Neural cell (in vitro differentiated cells): ENCODE data around the gene KRTAP10-5. TPM values are rescaled to one million over a fixed set of nuclear protein-coding genes. Genes with fewer than 3 reads are reported as not detected.

Experiments used
- H2AFZ ChIP-seq: fragments of 200-600, 300-800 bp; sonication (generic), shearing (Covaris generic); 2 replicates; pipeline ENCODE4 v1.6.0; 2014; ENCODE audit warnings: low read depth, mild to moderate bottlenecking, antibody characterized with exemption, low read length, moderate library complexity
- H3F3A ChIP-seq: fragments of 200-600 bp; shearing (Covaris generic); 2 replicates; pipeline ENCODE4 v1.6.1; 2016; ENCODE audit warnings: mild to moderate bottlenecking, moderate library complexity, mixed read lengths, antibody characterized with exemption, low read length; ENCODE audit not compliant: insufficient read depth, poor library complexity, severe bottlenecking
- H3K27ac ChIP-seq: fragments of 200-600, 300-800 bp; sonication (generic), shearing (Covaris generic); 2 replicates; pipeline ENCODE4 v1.5.1; 2014; ENCODE audit warnings: mild to moderate bottlenecking, low read length, moderate library complexity
- H3K27me3 ChIP-seq: fragments of 300-800, 200-600 bp; sonication (generic), shearing (Covaris generic); 2 replicates; pipeline ENCODE4 v1.6.0; 2014; ENCODE audit warnings: mild to moderate bottlenecking, low read depth, low read length, moderate library complexity; ENCODE audit not compliant: insufficient read depth
- H3K36me3 ChIP-seq: fragments of 300-800, 200-600 bp; sonication (generic), shearing (Covaris generic); 2 replicates; pipeline ENCODE4 v1.5.1; 2014; ENCODE audit warnings: mild to moderate bottlenecking, antibody characterized with exemption, low read length, moderate library complexity; ENCODE audit not compliant: insufficient read depth
- H3K4me2 ChIP-seq: fragments of 300-800, 200-600 bp; sonication (generic), shearing (Covaris generic); 2 replicates; pipeline ENCODE4 v1.6.0; 2014; ENCODE audit warnings: mild to moderate bottlenecking, low read length
- H3K4me3 ChIP-seq: fragments of 300-800, 200-600 bp; sonication (generic), shearing (Covaris generic); 2 replicates; pipeline ENCODE4 v1.5.1; 2014; ENCODE audit warnings: mild to moderate bottlenecking, low read length, moderate library complexity
- H3K79me2 ChIP-seq: fragments of 200-600 bp; shearing (Covaris generic); replicated peaks from 2 replicates; pipeline ENCODE4 v1.6.0; 2014; ENCODE audit warnings: mild to moderate bottlenecking, low read length, moderate library complexity; ENCODE audit not compliant: insufficient read depth
- H3K9ac ChIP-seq: fragments of 300-800, 200-600 bp; sonication (generic), shearing (Covaris generic); 2 replicates; pipeline ENCODE4 v1.6.1; 2016; ENCODE audit warnings: mild to moderate bottlenecking, low read length, mixed read lengths
- H3K9me2 ChIP-seq: fragments of 200-600 bp; shearing (Covaris generic); 2 replicates; pipeline ENCODE4 v1.6.1; 2016; ENCODE audit warnings: mild to moderate bottlenecking, low read length, mixed read lengths; ENCODE audit not compliant: insufficient read depth
- H3K9me3 ChIP-seq: fragments of 200-600, 300-800 bp; sonication (generic), shearing (Covaris generic); 2 replicates; pipeline ENCODE4 v1.6.1; 2016; ENCODE audit warnings: mild to moderate bottlenecking, mixed run types, low read length, moderate library complexity, mixed read lengths
- H4K20me1 ChIP-seq: fragments of 200-600 bp; shearing (Covaris generic); 2 replicates; pipeline ENCODE4 v1.6.1; 2016; ENCODE audit warnings: mild to moderate bottlenecking, mixed run types; ENCODE audit not compliant: insufficient read depth
- CTCF ChIP-seq: fragments of 450-650 bp; IDR thresholded peaks from 2 replicates; pipeline ENCODE4 v1.5.1; 2014; ENCODE audit warnings: antibody characterized with exemption, mild to moderate bottlenecking, moderate library complexity; ENCODE audit not compliant: poor library complexity, severe bottlenecking
- EP300 ChIP-seq: fragments of 450-650 bp; conservative IDR thresholded peaks from 2 replicates; pipeline ENCODE4 v1.6.1; 2014; ENCODE audit warnings: antibody characterized with exemption, mild to moderate bottlenecking, moderate library complexity; ENCODE audit not compliant: poor library complexity, severe bottlenecking
- EZH2 ChIP-seq: fragments of 200-600, 300-800 bp; shearing (Covaris generic), sonication (generic); IDR thresholded peaks from 2 replicates; pipeline ENCODE4 v1.6.1; 2014; ENCODE audit warnings: antibody characterized with exemption, low read length, borderline replicate concordance, mild to moderate bottlenecking; ENCODE audit not compliant: insufficient read depth, poor library complexity, severe bottlenecking
- MXI1 ChIP-seq: fragments of 450-650 bp; conservative IDR thresholded peaks from 2 replicates; pipeline ENCODE4 v1.6.1; 2014; ENCODE audit warnings: antibody characterized with exemption, mild to moderate bottlenecking; ENCODE audit not compliant: poor library complexity, severe bottlenecking
- POLR2AphosphoS5 ChIP-seq: IDR thresholded peaks from 2 replicates; pipeline ENCODE4 v1.6.1; 2012
- RAD21 ChIP-seq: fragments of 450-650 bp; conservative IDR thresholded peaks from 2 replicates; pipeline ENCODE4 v1.6.1; 2014; ENCODE audit warnings: antibody characterized with exemption, mild to moderate bottlenecking, moderate library complexity
- REST ChIP-seq: IDR thresholded peaks from 2 replicates; pipeline ENCODE4 v1.6.1; 2012; ENCODE audit warnings: borderline replicate concordance
- SMC3 ChIP-seq: fragments of 450-650 bp; conservative IDR thresholded peaks from 2 replicates; pipeline ENCODE4 v1.6.1; 2014; ENCODE audit warnings: antibody characterized with exemption, mild to moderate bottlenecking, moderate library complexity; ENCODE audit not compliant: poor library complexity
- TAF1 ChIP-seq: IDR thresholded peaks from 2 replicates; pipeline ENCODE4 v1.6.1; 2012; ENCODE audit warnings: low read depth
- polyA plus RNA-seq: library from polyadenylated mRNA; depleted of rRNA; stranded (reverse); fragments of >200 nt; gene quantifications from 2 replicates; pipeline ENCODE4 v1.2.3, GENCODE V29; 2014

KRTAP10-5 gene
- polyA plus RNA-seq, 1 donor from 2014 or later, result not detected

- H3K4me3 ChIP-seq, result no peak overlapping the region
- no peaks in the 10 kb centered on the region for H3K9me3 ChIP-seq
- H3K9ac ChIP-seq, result no peak overlapping the region
These were observed 1.9 kb downstream of the KRTAP10-5 start for GRCh38 chr21:44578371-44579055.

GRCh38 chr21:44576025-44576420, 4.4 kb downstream of the KRTAP10-5 start:
- H3K4me2 ChIP-seq, result no peak overlapping the region
- no peak overlapping the region for H3K27ac ChIP-seq
- H4K20me1 ChIP-seq, result no peaks in the 10 kb centered on the region
- H3K9me3 ChIP-seq, result peaks cover 4% of the 10 kb centered on the region
- no peaks in the 10 kb centered on the region for H3K27me3 ChIP-seq
- no peak overlapping the region for H3K4me3 ChIP-seq
- no peaks in the 10 kb centered on the region for H3K79me2 ChIP-seq
- H2AFZ ChIP-seq, result no peak overlapping the region
- H3K36me3 ChIP-seq, result no peaks in the 10 kb centered on the region
- H3F3A ChIP-seq, result no peaks in the 10 kb centered on the region
- no peaks in the 10 kb centered on the region for H3K9me2 ChIP-seq
- H3K9ac ChIP-seq, result no peak overlapping the region
- no peak for TF ChIP-seq EP300
- no peak for TF ChIP-seq RAD21
- TF ChIP-seq SMC3, result no peak
- no peak for TF ChIP-seq POLR2AphosphoS5
- TF ChIP-seq TAF1, result no peak
- no peak for TF ChIP-seq CTCF
- no peak for TF ChIP-seq EZH2

More at GRCh38 chr21:44578371-44579055, 1.9 kb downstream of the KRTAP10-5 start:
- H3K79me2 ChIP-seq, result no peaks in the 10 kb centered on the region
- no peak overlapping the region for H3K4me2 ChIP-seq
- H3K36me3 ChIP-seq, result no peaks in the 10 kb centered on the region
- no peak overlapping the region for H2AFZ ChIP-seq
- no peak overlapping the region for H3K27ac ChIP-seq
- TF ChIP-seq POLR2AphosphoS5, result no peak
- no peak for TF ChIP-seq EZH2
- TF ChIP-seq SMC3, result no peak
- TF ChIP-seq RAD21, result no peak
- no peak for TF ChIP-seq EP300
- TF ChIP-seq REST, result no peak
- no peak for TF ChIP-seq TAF1
- TF ChIP-seq CTCF, result no peak
- TF ChIP-seq MXI1, result no peak
- no peaks in the 10 kb centered on the region for H3K27me3 ChIP-seq
- H3F3A ChIP-seq, result no peaks in the 10 kb centered on the region
- H4K20me1 ChIP-seq, result no peaks in the 10 kb centered on the region
- H3K9me2 ChIP-seq, result no peaks in the 10 kb centered on the region
